Endothelial cell of umbilical vein (primary cell): ENCODE data around the gene SRPK2. TPM values are rescaled to one million over a fixed set of nuclear protein-coding genes. Genes with fewer than 3 reads are reported as not detected.
"Not testable (repeated sequence)": the region's sequence is repeated elsewhere in the genome, so short reads cannot be mapped to it uniquely, and the experiment has no call there.

Experiments
- BruUV-seq: library from RNA; stranded (reverse); fragments of 400-500 nt; replicated peaks from 2 replicates; lab custom pipeline; 2021; lab: Mats Ljungman, UMichigan
- CTCF ChIA-PET: fragments of 300-600, 350-600 bp; sonication (Branson Sonifier 250); formaldehyde crosslinking; loops from one replicate; lab custom pipeline; 2021; ENCODE audit warnings: antibody characterized with exemption, inconsistent platforms; lab: Charles Lee
- POLR2A ChIA-PET: fragments of 300-600, 350-600 bp; sonication (Branson Sonifier 250); formaldehyde crosslinking; loops from one replicate; lab custom pipeline; 2021; ENCODE audit warnings: antibody characterized with exemption, inconsistent platforms; lab: Charles Lee
- DNase-seq: peaks from one replicate; pipeline ENCODE4 v3.0.0-alpha.2; 2011; ENCODE audit warnings: low read depth, low spot score
- FAIRE-seq: peaks from 2 replicates; lab custom pipeline; 2011; peaks lifted over from hg19 to GRCh38; lab: Jason Lieb, UNC
- H2AFZ ChIP-seq: 2 replicates; pipeline ENCODE4 v1.6.0; 2012; ENCODE audit warnings: low read depth, low read length, control low read depth, inconsistent platforms
- H3K27ac ChIP-seq: 2 replicates; pipeline ENCODE4 v1.5.1; 2011; ENCODE audit warnings: low read depth, mild to moderate bottlenecking, control low read depth, low read length, moderate library complexity; ENCODE audit not compliant: insufficient read depth
- H3K27me3 ChIP-seq, 2 experiments: 2 replicates each; pipeline versions ENCODE4 v1.6.0 to v1.6.1; 2011; ENCODE audit warnings: low read length in 2 of 2, mixed read lengths in 1 of 2; ENCODE audit not compliant: control insufficient read depth in 2 of 2, insufficient read depth in 2 of 2
- H3K36me3 ChIP-seq, 2 experiments: 2 replicates in 1 of 2; 3 replicates in 1 of 2; pipeline ENCODE4 v1.5.1; 2011; ENCODE audit warnings: low read length in 2 of 2, mild to moderate bottlenecking in 1 of 2, moderate library complexity in 1 of 2; ENCODE audit not compliant: control insufficient read depth in 2 of 2, insufficient read depth in 2 of 2; ENCODE audit errors: extremely low read depth in 1 of 2
- H3K4me1 ChIP-seq: 3 replicates; pipeline ENCODE4 v1.5.1; 2011; ENCODE audit warnings: mild to moderate bottlenecking, low read length; ENCODE audit not compliant: control insufficient read depth, insufficient read depth; ENCODE audit errors: extremely low read depth
- H3K4me2 ChIP-seq: 2 replicates; pipeline ENCODE4 v1.6.1; 2011; ENCODE audit warnings: low read length, control low read depth, mixed read lengths; ENCODE audit not compliant: insufficient read depth
- H3K4me3 ChIP-seq, 3 experiments: fragments of 200-600 bp in 1 of 3; sonication (generic), shearing (Covaris generic) in 1 of 3; replicated peaks in 1 of 3; 2 replicates each; pipeline ENCODE4 v1.5.1; 2011 to 2016; ENCODE audit warnings: control low read depth in 3 of 3, low read length in 3 of 3, mild to moderate bottlenecking in 2 of 3, inconsistent platforms in 1 of 3, low read depth in 1 of 3, moderate library complexity in 1 of 3; ENCODE audit not compliant: insufficient read depth in 1 of 3
- H3K79me2 ChIP-seq: 2 replicates; pipeline ENCODE4 v1.6.0; 2012; ENCODE audit warnings: low read length, inconsistent platforms; ENCODE audit not compliant: control insufficient read depth, insufficient read depth
- H3K9ac ChIP-seq: replicated peaks from 2 replicates; pipeline ENCODE3; 2011; ENCODE audit warnings: low read length, control low read depth; ENCODE audit not compliant: insufficient read depth; ENCODE audit errors: extremely low read depth
- H3K9me1 ChIP-seq: replicated peaks from 3 replicates; pipeline ENCODE4 v1.6.0; 2011; ENCODE audit warnings: mild to moderate bottlenecking, low read length; ENCODE audit not compliant: control insufficient read depth, insufficient read depth; ENCODE audit errors: extremely low read depth
- H3K9me3 ChIP-seq: replicated peaks from 2 replicates; pipeline ENCODE4 v1.5.1; 2012; ENCODE audit warnings: low read length, inconsistent platforms; ENCODE audit not compliant: control insufficient read depth, insufficient read depth
- H4K20me1 ChIP-seq: replicated peaks from 2 replicates; pipeline ENCODE3; 2011; ENCODE audit warnings: mild to moderate bottlenecking, low read length; ENCODE audit not compliant: control insufficient read depth, insufficient read depth; ENCODE audit errors: extremely low read depth
- CTCF ChIP-seq, 2 donors: IDR thresholded peaks; 1 replicate in 1 of 2; 2 replicates in 1 of 2; pipeline ENCODE4 v1.5.1; 2011; ENCODE audit warnings: low read length in 2 of 2, mild to moderate bottlenecking in 2 of 2, moderate library complexity in 2 of 2, control low read depth in 1 of 2, inconsistent platforms in 1 of 2, low read depth in 1 of 2; ENCODE audit not compliant: insufficient read depth in 1 of 2; ENCODE audit errors: extremely low read depth in 1 of 2
- EZH2 ChIP-seq: IDR thresholded peaks from 2 replicates; pipeline ENCODE4 v1.6.1; 2012; ENCODE audit warnings: borderline replicate concordance, low read depth, mild to moderate bottlenecking, moderate library complexity, low read length, inconsistent platforms; ENCODE audit not compliant: severe bottlenecking
- FOS ChIP-seq: IDR thresholded peaks from 2 replicates; pipeline ENCODE4 v1.6.1; 2011; ENCODE audit warnings: mild to moderate bottlenecking, low read length, moderate library complexity, borderline replicate concordance; ENCODE audit not compliant: insufficient read depth
- GATA2 ChIP-seq: IDR thresholded peaks from 2 replicates; pipeline ENCODE4 v1.7.0; 2011; ENCODE audit warnings: low read depth, mild to moderate bottlenecking, moderate library complexity, mixed read lengths, low read length; ENCODE audit not compliant: insufficient read length, insufficient read depth
- JUN ChIP-seq: IDR thresholded peaks from 2 replicates; pipeline ENCODE4 v1.6.1; 2011; ENCODE audit warnings: borderline replicate concordance, low read depth; ENCODE audit not compliant: insufficient read length, insufficient read depth
- MAX ChIP-seq: IDR thresholded peaks from 2 replicates; pipeline ENCODE4 v1.6.1; 2011; ENCODE audit not compliant: insufficient read depth, insufficient read length
- MYC ChIP-seq: IDR thresholded peaks from one replicate; pipeline ENCODE4 v1.6.1; 2011; ENCODE audit warnings: mild to moderate bottlenecking, low read depth, low read length
- POLR2A ChIP-seq: IDR thresholded peaks from 2 replicates; pipeline ENCODE4 v1.6.1; 2012; ENCODE audit warnings: low read depth, mild to moderate bottlenecking, control low read depth, low read length
- POLR2AphosphoS5 ChIP-seq: IDR thresholded peaks from 2 replicates; pipeline ENCODE4 v1.6.1; 2012; ENCODE audit warnings: low read depth, mild to moderate bottlenecking, control low read depth, low read length, moderate library complexity; ENCODE audit not compliant: insufficient read depth
- dilution Hi-C: fragments of 300-500 bp; cut with MboI; formaldehyde crosslinking; loops from one replicate; pipeline ENCODE4 v1.15.0; 2019; ENCODE audit warnings: low sequenced_read_pairs; ENCODE audit not compliant: extremely low pct_ligation_motif_present
- intact Hi-C: fragments of 100-400 bp; cut with micrococcal nuclease; formaldehyde crosslinking; loops from one replicate; pipeline ENCODE4 v1.10.0; 2022
- polyA plus RNA-seq, 4 experiments: library from polyadenylated mRNA; depleted of rRNA in 3 of 4; stranded (reverse) in 3 of 4; unstranded in 1 of 4; fragments of >200 nt; gene quantifications; 2 replicates each; pipeline versions ENCODE4 v1.2.1 to v1.2.3, GENCODE V29; 2011 to 2012; ENCODE audit warnings: missing spikeins in 1 of 4
- total RNA-seq: library from RNA; stranded (reverse); gene quantifications from 2 replicates; pipeline ENCODE4 v1.2.3, GENCODE V29; 2021

Gene SRPK2
- total and polyA plus RNA-seq, 2 donors (not counting 3 experiments of a cell fraction or from before 2014, with no cell fraction given): 13.4 to 55.2 TPM

- H3K9me3 ChIP-seq, H2AFZ ChIP-seq, H3K79me2 ChIP-seq, H3K27ac ChIP-seq, H3K9ac ChIP-seq, H3K4me3 ChIP-seq, FAIRE-seq, BruUV-seq, dilution Hi-C loops, POLR2A ChIA-PET, H3K4me2 ChIP-seq, H3K9me1 ChIP-seq, DNase-seq, intact Hi-C loops, H4K20me1 ChIP-seq, H3K4me1 ChIP-seq, H3K27me3 ChIP-seq, CTCF ChIA-PET, H3K36me3 ChIP-seq: not testable (repeated sequence)
Observed at GRCh38 chr7:105194959-105195358, 193.8 kb downstream of the SRPK2 start.

- FAIRE-seq (no peak), DNase-seq (no peak)
- no peak overlapping the region for H3K27ac ChIP-seq
- no peaks in the 10 kb centered on the region for H3K9me1 ChIP-seq
- H3K4me3 ChIP-seq: no peak overlapping the region
- ChIA-PET CTCF (interaction anchor here (0.6 kb wide), 1 partner anchor 61 kb away, joined by 3 read pairs; no protein-coding TSS in a partner anchor), POLR2A (interaction anchor here (0.7 kb wide), 1 partner anchor 8 kb away, joined by 4 read pairs; no protein-coding TSS in a partner anchor)
- no peaks in the 10 kb centered on the region for H4K20me1 ChIP-seq
- no peak overlapping the region for H3K4me2 ChIP-seq
- intact Hi-C loops (no loop called here), dilution Hi-C loops (no loop called here)
- TF ChIP-seq FOS (no peak), EZH2 (no peak), POLR2A (no peak), MAX (no peak), JUN (no peak), CTCF (IDR thresholded peaks at IDR 0.05; ENCODE audit: extremely low read depth in 1 of 2, insufficient read depth in 1 of 2, low read depth in 1 of 2, low read length in 2 of 2) (no peak), MYC (no peak), GATA2 (no peak), POLR2AphosphoS5 (no peak)
- no peak overlapping the region for H3K9ac ChIP-seq
- no peaks in the 10 kb centered on the region for H3K9me3 ChIP-seq
- no peaks in the 10 kb centered on the region for H3K27me3 ChIP-seq
- H2AFZ ChIP-seq: no peak overlapping the region
- BruUV-seq: no TSS peak
- peaks cover 2% of the 10 kb centered on the region for H3K79me2 ChIP-seq
- H3K4me1 ChIP-seq: no peaks in the 10 kb centered on the region
- no peaks in the 10 kb centered on the region for H3K36me3 ChIP-seq
Observed at GRCh38 chr7:105191331-105191730, 197.4 kb downstream of the SRPK2 start.
